GM12891 (cell line): Measurements from ENCODE around the gene GRK3.
A peak's percentile ranks its signal among the peaks of the same experiment; 100 is the strongest.

Experiments used
- DNase-seq: peaks from one replicate; pipeline ENCODE4 v3.0.0; 2011; ENCODE audit warnings: low spot score; ENCODE audit not compliant: insufficient read length
- FAIRE-seq: peaks from 2 replicates; lab custom pipeline; 2011; peaks lifted over from hg19 to GRCh38; lab: Jason Lieb, UNC
- PAX5 ChIP-seq: IDR thresholded peaks from 2 replicates; pipeline ENCODE4 v1.6.1; 2011; ENCODE audit warnings: low read length, moderate library complexity, mild to moderate bottlenecking; ENCODE audit not compliant: insufficient read depth, severe bottlenecking
- POLR2A ChIP-seq: IDR thresholded peaks from 2 replicates; pipeline ENCODE4 v1.6.1; 2011; ENCODE audit warnings: low read depth, low read length, control low read depth
- POLR2AphosphoS5 ChIP-seq: IDR thresholded peaks from 2 replicates; pipeline ENCODE4 v1.6.1; 2011; ENCODE audit warnings: low read depth, low read length, control low read depth
- POU2F2 ChIP-seq: IDR thresholded peaks from 2 replicates; pipeline ENCODE4 v1.6.1; 2011; ENCODE audit warnings: low read depth, mild to moderate bottlenecking, control low read depth, low read length, moderate library complexity
- SPI1 ChIP-seq: IDR thresholded peaks from 2 replicates; pipeline ENCODE4 v1.6.1; 2011; ENCODE audit warnings: low read depth, low read length, control low read depth
- TAF1 ChIP-seq: IDR thresholded peaks from 2 replicates; pipeline ENCODE4 v1.6.1; 2011; ENCODE audit warnings: low read depth, low read length, control low read depth

Gene GRK3

GRCh38 chr22:25637032-25637431 is 72.6 kb downstream of the GRK3 start:
- FAIRE-seq (no peak), DNase-seq (no peak)
- TF ChIP-seq POLR2AphosphoS5 (no peak), POU2F2 (no peak), TAF1 (no peak), SPI1 (no peak), PAX5 (no peak), POLR2A (no peak)

GRCh38 chr22:25637672-25638071 is 73.2 kb downstream of the GRK3 start:
- no peak for TF ChIP-seq PAX5
- no peak for TF ChIP-seq SPI1
- TF ChIP-seq TAF1: no peak
- TF ChIP-seq POLR2A: no peak
- TF ChIP-seq POU2F2: no peak
- no peak for TF ChIP-seq POLR2AphosphoS5
- DNase-seq: no peak
- no peak for FAIRE-seq

GRCh38 chr22:25638638-25639037 is 74.2 kb downstream of the GRK3 start:
- DNase-seq (no peak), FAIRE-seq (no peak)

GRCh38 chr22:25641650-25642049 is 77.2 kb downstream of the GRK3 start:
- FAIRE-seq: peak; percentile 59
- no peak for DNase-seq
- TF ChIP-seq TAF1: no peak
- TF ChIP-seq PAX5: no peak
- no peak for TF ChIP-seq POLR2A
- no peak for TF ChIP-seq POU2F2
- no peak for TF ChIP-seq POLR2AphosphoS5
- no peak for TF ChIP-seq SPI1

More at GRCh38 chr22:25638638-25639037, 74.2 kb downstream of the GRK3 start:
- TF ChIP-seq SPI1: no peak
- TF ChIP-seq TAF1: no peak
- TF ChIP-seq POLR2AphosphoS5: no peak
- no peak for TF ChIP-seq POLR2A
- no peak for TF ChIP-seq POU2F2
- TF ChIP-seq PAX5: no peak

- DNase-seq: no peak
- FAIRE-seq: peak; percentile 85
- TF ChIP-seq PAX5 (no peak), SPI1 (peak; percentile 83), POLR2A (no peak)
Measured at GRCh38 chr22:25643232-25644000, 78.9 kb downstream of the GRK3 start.

GRCh38 chr22:25644122-25644521 is 79.6 kb downstream of the GRK3 start:
- no peak for TF ChIP-seq POLR2A
- TF ChIP-seq TAF1: no peak
- no peak for TF ChIP-seq PAX5
- no peak for TF ChIP-seq POLR2AphosphoS5
- no peak for TF ChIP-seq POU2F2
- TF ChIP-seq SPI1: no peak
- no peak for FAIRE-seq
- DNase-seq: no peak

- DNase-seq: no peak
- TF ChIP-seq TAF1 (no peak), PAX5 (no peak), POU2F2 (no peak), POLR2A (no peak), POLR2AphosphoS5 (no peak), SPI1 (no peak)
- FAIRE-seq: no peak
Measured at GRCh38 chr22:25645266-25645665, 80.8 kb downstream of the GRK3 start.

GRCh38 chr22:25645964-25646363 is 81.5 kb downstream of the GRK3 start:
- no peak for FAIRE-seq

GRCh38 chr22:25650833-25651232 is 86.4 kb downstream of the GRK3 start:
- peak; percentile 23 for FAIRE-seq
- DNase-seq: no peak
- no peak for TF ChIP-seq POLR2A
- TF ChIP-seq SPI1: peak; percentile 85

More at GRCh38 chr22:25645964-25646363, 81.5 kb downstream of the GRK3 start:
- TF ChIP-seq SPI1: no peak
- TF ChIP-seq PAX5: no peak
- no peak for TF ChIP-seq POLR2A
- TF ChIP-seq TAF1: no peak
- TF ChIP-seq POLR2AphosphoS5: no peak
- no peak for TF ChIP-seq POU2F2
- DNase-seq: no peak

- peak; percentile 73 for FAIRE-seq
- DNase-seq: no peak
Measured at GRCh38 chr22:25651332-25652085, 87.0 kb downstream of the GRK3 start.

More at GRCh38 chr22:25651332-25652085, 87.0 kb downstream of the GRK3 start:
- TF ChIP-seq TAF1 (no peak), POLR2AphosphoS5 (no peak), PAX5 (no peak), POLR2A (no peak), POU2F2 (no peak), SPI1 (no peak)
